ENCODE measurements around the gene MYO1E. TPM values are rescaled to one million over a fixed set of nuclear protein-coding genes. Genes with fewer than 3 reads are reported as not detected.

MYO1E gene
- total RNA-seq, 1 donor from 2014 or later, result 29.9 TPM

DNA sequence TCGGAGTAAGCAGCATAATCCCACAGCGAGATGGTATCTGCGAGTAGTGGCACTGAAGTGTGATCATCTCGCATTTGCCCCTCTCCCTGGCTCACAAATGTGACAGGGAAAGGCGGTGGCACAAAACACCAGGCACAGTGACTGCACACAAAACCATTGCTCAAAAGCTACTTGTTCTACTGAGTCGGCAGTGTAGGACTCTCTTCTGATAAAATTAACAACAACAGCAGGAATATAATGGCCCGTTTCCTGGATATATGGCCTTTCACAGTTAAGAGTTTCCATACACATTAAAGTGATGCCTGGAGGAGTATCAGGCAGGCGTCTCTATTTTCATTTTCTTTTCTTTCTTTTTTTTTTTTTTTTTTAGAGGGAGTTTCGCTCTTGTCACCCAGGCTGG, 69.0 kb downstream of the MYO1E start:
- intact Hi-C loops (cut with DNase I), result no loop called here
- ATAC-seq (ENCODE audit: poor library complexity) (no peak), DNase-seq (no peak)

DNA sequence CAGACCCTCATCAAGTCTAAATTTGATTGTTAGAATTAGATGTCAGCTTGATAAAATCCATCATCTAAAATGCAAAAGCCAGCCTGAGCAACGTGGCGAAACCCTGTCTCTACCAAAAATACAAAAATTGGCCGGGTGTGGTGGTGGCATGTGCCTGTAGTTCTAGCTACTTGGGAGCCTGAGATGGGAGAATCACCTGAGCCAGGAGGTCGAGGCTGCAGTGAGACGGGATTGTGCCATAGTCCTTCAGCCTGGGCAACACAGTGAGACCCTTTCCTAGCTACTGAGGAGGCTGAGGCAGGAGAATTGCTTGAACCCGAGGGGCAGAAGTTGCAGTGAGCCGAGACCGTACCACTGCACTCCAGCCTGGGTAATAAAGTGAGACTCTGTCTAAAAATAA, 69.5 kb downstream of the MYO1E start:
- intact Hi-C loops (cut with DNase I), result no loop called here
- ATAC-seq (ENCODE audit: poor library complexity) (no peak), DNase-seq (no peak)

DNA sequence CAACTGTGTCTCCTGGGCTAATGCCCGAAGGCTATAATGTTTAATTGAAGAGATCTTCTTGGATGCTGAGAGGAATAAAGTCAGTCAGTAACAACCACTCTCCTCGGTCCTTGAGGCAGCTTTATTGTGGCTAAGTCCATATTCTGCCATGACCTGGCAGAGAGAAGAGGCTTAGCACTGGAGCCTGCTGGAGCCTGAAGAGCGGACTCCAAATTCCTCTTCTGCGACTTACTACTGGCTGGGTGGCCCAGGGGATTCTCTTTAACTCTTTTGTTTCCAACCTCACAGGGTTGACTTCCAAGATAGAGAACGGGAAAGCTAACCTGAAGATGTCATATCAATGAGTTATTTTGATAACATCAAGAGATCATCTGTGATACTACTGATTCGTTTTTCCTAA, 71.1 kb downstream of the MYO1E start:
- DNase-seq, result no peak
- intact Hi-C loops (cut with DNase I), result no loop called here
- ATAC-seq (ENCODE audit: poor library complexity), result no peak

DNA sequence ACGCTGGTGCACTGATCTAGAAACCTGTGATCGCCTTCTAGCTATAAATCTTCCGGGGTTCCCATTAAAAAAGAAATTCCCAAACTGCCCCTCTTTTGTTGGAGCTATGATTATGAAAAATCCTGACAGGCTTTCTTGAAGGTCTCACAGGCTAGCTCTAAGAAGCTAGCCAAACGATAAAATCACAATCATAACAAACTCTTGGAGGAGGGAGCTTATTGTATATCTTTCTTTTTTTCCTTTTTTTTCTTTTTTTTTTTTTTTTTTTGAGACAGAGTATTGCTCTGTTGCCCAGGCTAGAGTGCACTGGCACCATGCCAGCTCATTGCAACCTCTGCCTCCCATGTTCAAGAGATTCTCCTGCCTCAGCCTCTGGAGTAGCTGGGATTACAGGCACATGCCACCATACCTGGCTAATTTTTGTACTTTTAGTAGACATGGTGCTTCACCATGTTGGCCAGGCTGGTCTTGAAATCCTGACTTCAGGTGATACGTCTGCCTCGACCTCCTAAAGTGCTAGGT, 72.0 kb downstream of the MYO1E start:
- no peak for ATAC-seq (ENCODE audit: poor library complexity)
- peak; percentile 49 for DNase-seq

DNA sequence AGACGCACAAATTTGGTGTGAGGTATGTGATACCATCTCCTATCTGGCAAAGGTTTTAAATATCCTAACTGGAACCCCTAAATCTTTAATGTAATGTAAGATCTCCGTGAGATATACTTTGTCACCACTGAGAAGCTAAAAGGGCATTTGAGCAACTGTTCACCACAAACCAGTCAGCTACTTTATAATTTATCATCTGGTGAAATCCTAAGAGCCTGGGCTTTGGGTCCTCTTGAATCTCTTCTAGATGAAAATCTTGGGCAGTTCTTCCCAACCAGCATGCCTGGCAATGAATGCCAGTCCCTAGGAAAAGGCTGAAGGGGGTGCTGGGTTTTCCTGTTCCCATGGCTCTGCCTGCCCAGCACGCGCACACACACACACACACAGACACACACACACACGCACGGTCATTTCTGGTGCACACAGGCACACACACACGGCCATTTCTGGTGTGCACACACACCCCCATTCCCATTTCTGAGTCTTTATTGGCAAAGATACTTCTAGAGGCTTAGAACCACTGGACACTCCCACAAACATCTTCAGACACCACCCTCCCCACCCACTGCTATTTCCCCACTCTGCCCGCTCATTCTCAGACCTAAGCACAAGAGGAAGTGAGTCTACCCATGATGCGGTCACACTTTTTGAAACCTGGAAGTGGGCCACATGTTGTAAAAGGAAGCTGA, 72.6 kb downstream of the MYO1E start:
- intact Hi-C loops (cut with DNase I), result no loop called here
- ATAC-seq (ENCODE audit: poor library complexity), result peak; percentile 85
- DNase-seq, result peak; percentile 73

More for the DNA sequence above, 72.0 kb downstream of the MYO1E start:
- intact Hi-C loops (cut with DNase I), result no loop called here

DNA sequence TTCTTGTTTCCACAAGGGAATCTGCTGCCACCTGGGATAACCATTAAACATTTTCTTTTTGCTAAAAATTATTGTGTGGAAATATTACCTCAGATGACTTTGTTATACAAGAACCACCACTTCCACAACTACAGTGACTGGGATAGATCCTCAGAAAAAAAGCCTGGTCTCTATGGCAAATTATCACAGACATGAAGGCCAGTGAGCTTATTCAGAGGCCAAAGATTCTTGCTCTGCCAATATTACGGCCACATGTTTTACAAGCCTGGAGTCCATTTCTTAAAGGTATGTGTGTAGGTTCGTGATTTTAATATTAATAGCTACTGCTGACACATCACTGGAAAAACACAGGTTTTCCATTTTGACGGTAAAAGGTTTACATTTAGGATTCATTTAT, 73.8 kb downstream of the MYO1E start:
- no peak for ATAC-seq (ENCODE audit: poor library complexity)
- intact Hi-C loops (cut with DNase I), result no loop called here
- no peak for DNase-seq

DNA sequence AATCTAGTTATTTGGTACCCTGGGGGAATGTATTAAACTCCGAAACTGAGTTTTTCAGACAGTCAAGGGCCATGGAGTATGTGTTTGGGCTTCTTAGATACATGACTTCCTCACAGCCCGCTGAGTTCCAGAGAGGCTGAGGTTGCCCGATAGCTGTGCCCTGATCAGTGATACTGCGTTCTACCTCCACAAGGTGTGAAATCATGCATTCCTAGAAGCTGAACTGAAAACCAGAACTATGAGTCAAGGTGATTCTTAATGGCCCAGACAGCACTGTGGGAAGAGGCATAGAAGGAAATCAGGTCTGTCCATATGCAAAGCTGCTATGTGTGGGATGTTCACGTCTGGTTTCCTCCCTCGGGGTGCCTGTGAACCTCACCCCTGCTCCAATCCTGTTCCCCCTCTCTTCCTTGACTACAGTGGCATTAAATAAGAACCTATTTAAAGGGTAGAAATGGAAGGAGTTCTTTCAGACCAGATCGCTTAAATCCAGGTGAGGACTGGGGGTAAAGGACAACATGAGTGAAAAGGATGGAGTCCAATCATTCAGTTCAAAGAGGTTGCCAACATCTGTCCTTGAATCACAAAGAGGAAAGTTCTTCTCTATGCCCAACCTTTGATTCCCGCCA, 74.3 kb downstream of the MYO1E start:
- intact Hi-C loops (cut with DNase I), result no loop called here
- ATAC-seq (ENCODE audit: poor library complexity) (no peak), DNase-seq (no peak)

DNA sequence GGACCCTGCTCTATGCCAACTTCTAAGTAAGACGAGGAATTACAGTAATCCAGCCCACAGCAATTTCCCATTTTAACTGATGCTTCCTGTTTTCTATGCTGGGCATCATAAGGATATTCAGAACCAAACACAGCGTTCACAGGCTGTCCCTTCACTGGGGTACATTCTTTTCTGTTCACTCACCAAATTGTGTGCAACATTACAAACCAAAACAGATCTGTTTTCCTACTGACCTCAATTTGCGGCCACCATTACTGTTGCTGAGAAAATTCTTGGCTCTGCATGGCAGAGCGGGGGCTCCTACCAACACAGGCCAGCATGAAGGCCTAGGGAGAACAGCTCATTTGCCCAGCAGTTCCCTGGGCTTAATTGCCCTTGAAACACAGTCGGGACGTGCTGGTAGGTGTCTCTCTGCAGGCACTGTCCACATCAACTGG, 76.5 kb downstream of the MYO1E start:
- no peak for DNase-seq
- ATAC-seq (ENCODE audit: poor library complexity), result no peak
- intact Hi-C loops (cut with DNase I), result no loop called here

DNA sequence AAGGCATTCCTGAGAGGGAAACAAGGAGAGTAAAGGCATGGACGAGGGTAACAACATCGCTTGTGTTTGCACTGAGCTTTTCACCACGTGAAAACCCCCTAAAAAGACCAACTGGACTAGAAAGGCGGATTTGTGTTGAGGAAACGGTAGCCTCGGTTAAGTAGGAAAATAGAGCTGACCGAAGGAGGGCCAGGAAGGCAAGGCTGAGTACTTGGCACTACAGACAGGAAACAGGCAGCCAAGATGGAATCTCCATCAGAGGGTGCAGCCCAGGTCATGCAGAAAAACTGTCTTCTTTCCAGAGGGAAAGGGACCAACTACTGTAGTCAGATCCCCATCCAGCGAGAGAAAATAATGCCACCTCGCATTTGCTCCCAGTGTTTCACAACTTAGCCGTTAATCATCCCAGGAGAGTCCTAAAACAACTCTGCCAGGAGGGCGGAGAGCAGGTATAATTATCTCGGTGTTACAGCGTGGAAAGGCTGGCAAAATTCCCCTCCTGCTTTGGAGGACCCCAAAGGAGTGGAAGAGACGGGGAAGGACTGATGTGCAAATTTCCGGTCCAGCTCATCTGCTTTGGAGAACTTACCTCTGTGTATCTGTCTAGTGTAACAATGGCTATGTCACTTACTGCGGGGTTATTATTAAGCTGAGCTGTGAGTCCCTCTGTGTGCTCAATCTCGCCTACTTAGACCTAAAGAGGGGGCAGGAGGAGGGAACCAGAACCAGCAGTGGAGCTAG, 77.2 kb downstream of the MYO1E start:
- intact Hi-C loops (cut with DNase I), result no loop called here
- no peak for DNase-seq
- peak; percentile 17 for ATAC-seq (ENCODE audit: poor library complexity)

DNA sequence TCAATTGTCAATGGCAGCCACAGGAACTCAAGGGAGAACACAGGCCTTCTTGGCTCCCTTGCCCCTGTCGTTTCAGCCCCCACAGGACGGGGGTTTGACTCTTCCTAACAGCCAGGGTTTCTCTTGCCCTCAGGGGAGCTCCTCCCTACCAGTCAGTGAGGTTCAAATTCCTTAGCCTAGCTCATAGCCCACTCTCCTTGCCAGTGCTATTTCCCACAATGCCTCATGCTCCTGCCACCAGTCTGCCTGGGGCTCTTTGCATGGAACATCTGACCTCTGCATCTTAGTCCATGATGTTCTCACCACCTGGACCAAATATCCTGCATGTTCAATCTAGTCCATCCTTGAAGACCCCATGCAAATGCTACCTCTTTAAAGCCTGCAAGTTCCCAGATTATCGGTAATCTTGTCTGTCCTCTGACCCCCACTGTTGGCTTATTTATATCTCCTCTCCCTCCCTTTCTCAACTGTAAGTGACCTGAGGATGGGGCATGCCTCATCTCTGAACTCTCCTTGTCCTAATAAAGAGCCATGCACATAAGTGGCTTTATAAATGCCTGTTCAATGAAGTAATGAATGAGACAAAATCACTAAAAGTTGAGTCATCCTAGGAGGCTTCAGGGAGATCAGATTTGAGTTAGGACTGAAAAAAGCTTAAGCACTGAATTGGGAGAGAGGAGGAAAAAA, 78.0 kb downstream of the MYO1E start:
- DNase-seq (no peak), ATAC-seq (ENCODE audit: poor library complexity) (no peak)
- intact Hi-C loops (cut with DNase I), result no loop called here

DNA sequence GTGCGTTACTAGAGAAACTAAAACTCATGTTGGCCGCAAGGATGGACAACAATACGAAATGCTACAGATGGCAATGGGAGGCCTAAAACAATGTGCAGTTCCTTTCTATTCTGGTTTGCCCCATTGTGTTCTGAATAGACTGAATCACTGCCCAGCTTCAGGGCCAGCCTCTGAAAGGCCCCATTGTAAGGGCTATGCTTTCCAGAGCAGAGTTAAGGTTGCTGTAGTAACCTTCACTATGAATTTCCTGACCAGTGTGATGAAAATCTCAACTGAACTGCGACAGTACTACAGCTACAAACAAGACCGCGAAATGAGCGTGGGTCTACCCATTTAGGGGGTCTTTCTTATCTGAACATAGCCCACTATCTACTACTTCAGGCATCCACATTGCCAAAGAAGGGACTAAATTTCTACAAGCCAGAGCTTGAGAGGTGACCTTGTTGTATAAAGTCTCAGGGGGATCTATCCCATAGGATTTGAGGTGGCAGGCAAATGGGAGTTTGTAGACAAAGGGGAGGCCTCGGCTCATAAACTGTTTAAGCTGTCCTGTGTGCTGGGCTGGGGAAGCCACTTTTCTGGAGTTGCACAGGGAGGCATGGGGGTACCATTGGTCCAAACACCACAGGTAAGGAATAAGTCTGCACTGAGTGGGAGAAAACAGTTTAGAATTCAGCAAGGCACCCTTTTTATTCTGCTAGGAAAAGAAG, 80.1 kb downstream of the MYO1E start:
- no peak for ATAC-seq (ENCODE audit: poor library complexity)
- intact Hi-C loops (cut with DNase I), result no loop called here

DNA sequence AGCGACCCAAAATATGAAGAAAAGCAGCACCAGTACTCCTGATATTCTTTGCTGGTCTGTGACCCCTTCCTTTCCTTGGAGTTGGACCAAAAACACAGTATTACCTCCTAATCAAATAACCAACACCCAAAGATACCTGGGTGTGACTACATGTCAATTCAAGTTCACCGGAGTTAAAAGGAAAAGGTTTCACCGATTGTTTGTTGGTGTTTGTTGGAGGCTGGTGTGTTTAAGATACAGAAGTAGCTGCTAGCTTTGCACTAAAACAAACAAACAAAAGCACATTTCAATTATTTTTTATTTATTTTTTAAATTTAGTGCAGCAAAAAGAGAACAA, 81.5 kb downstream of the MYO1E start:
- ATAC-seq (ENCODE audit: poor library complexity), result no peak
- DNase-seq, result no peak
- intact Hi-C loops (cut with DNase I), result no loop called here

More for the DNA sequence above, 80.1 kb downstream of the MYO1E start:
- no peak for DNase-seq

DNA sequence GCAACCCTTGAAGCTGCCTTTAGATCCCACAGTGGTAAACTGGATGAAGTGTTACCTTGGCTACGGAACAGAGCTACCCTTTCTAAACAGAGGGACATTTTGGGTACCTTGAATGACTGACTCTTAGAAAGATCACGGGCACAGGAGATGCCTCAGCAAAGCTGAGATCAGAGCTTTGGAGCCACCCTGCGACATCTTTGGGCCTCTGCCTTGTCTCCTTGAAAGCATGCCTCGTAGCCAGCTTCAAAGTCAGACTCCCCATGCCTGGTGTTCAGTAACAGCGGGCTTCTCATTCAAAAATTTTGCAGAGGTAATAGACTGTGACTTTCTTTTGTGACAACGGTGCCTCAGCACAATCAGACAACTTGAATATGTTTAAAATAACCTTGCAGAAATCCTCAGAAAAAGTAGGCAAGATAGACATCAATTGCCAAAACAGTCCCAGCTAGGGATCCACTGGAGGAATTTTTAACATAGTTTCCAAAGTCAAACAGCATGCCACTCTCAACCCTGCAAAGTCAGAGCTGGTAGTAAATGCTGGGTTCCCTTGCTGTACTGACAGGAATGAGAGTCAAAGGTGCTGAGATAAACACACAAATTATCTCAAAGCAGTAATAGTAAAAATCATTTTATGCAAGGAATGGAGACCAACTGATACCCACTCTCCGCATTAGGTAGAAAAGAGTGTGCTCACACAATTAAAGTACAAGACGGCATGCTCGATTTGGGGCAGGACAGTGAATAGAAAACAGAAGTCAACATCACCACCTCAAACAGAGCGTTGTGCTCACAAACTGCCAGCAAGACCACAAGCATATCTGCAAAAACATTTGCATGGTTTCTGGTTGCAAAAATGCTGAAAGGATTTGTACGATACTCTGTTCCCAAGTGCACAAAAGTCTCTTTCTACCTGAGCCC, 82.1 kb downstream of the MYO1E start:
- DNase-seq, result no peak
- no peak for ATAC-seq (ENCODE audit: poor library complexity)
- intact Hi-C loops (cut with DNase I), result no loop called here

DNA sequence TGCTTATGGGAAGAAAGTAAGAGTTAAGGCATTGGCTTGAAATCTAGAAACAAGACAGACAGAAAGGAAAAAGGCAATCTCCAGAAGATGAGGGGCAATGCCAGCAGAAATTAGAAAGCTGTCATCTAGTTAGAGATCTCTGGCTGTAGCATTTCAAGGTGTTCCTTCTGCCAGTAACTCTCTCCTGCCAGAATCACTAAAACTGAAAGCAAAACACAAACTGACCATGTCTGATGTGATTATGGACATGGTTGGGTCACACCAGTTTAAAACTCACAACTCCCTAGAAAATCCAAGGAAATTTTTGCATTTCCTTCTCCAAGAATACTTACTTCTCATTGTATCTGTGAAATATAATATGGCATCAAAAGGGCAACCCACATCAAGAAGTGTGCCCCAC, 83.1 kb downstream of the MYO1E start:
- ATAC-seq (ENCODE audit: poor library complexity), result no peak
- intact Hi-C loops (cut with DNase I), result no loop called here
- DNase-seq, result no peak

DNA sequence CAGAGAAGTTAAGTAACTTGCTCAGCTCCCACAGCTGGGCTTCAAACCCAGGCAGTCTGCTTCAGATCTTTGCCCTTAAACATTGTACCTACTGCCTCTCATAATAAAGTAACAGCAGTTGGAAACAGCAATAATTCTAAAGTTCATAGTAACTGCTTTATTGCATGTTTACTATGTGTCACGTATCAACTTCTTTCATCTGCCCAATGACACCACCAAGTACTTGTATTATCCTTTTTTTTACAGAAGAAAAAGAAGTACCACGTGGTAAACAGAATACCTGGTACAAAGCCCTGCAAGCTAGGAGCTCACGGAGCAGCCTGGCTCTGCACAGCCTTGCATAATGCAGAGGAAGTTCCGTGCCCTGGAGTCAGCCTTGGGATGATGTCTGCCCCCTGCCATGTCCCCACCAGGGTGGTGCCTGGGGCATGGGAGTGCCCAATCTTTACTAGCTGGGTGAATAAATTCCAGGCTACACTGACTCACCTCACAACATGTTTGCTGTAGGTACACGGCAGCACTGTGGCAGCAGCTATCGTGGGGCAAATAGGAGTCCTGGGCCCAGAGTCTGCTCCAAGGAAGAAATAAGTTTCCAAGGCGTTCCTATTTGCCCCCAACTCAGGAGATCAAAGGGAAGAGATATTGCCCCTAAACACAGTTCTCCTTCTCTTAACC, 88.8 kb downstream of the MYO1E start:
- no peak for ATAC-seq (ENCODE audit: poor library complexity)
- DNase-seq, result no peak
- intact Hi-C loops (cut with DNase I), result no loop called here

DNA sequence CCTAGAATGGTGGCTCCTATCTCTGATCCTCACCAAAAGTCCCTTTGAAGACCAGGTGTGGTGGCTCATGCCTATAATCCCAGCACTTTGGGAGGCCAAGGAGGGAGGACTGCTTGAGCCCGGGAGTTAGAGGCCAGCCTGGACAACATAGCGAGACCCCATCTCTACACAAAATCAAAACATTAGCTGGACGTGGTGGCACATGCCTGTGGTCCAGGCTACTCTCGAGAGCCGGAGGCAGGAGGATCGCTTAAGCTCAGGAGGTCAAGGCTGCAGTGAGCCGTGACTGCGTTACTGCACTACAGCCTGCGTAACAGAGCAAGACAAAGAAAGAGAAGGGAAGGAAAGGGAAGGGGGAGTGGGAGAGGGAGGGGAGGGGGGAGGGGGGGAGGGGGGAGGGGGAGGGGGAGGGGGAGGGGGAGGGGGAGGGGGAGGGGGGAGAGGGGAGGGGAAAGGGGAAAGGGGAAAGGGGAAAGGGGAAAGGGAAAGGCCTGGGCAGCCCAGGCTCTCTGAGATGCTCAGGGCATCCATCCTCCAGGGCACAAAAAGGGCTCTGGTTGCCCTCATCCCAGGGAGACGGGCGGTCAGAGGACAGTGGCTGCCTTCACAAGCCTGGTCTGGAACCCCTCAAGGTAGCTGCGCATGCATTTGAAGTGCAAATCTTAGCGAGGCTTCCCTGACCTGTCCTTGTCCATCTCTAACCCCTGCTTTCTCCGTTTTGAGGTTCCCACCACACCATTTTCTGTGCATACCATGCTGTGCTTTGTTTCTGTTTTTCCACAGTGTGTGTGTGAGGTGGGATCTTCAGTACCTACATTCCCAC, 89.9 kb downstream of the MYO1E start:
- ATAC-seq (ENCODE audit: poor library complexity), result no peak
- intact Hi-C loops (cut with DNase I), result no loop called here
- DNase-seq, result no peak
